Endothelial cell (in vitro differentiated cells): ENCODE measurements around the gene ZNF207. TPM values are rescaled to one million over a fixed set of nuclear protein-coding genes. Genes with fewer than 3 reads are reported as not detected.
A peak's percentile ranks its signal among the peaks of the same experiment; 100 is the strongest.

Experiments used
- microRNA-seq: library from miRNA; unstranded; fragments of <30 nt; microRNA quantifications from one replicate; pipeline ENCODE4, GENCODE V29; 2020; ENCODE audit not compliant: unreplicated experiment
- total RNA-seq: library from RNA; stranded (reverse); fragmentation: NEBNext Ultra II Directional; extraction: Animal tissue kit (Norgen Biotek cat#: 25700); gene quantifications from one replicate; pipeline ENCODE4 v1.2.1, GENCODE V29; 2021; ENCODE audit not compliant: unreplicated experiment

Gene ZNF207
- total RNA-seq, 1 donor from 2014 or later, result 211 TPM

Small RNAs within 50 kb of the gene (microRNA-seq; reads per million reads assigned to microRNA genes)
- 1.3 reads per million, percentile 18 among the genes with 10 or more reads in this experiment for gene MIR632

Other genes with a start within 250 kb of the ZNF207 start
- gene RHOT1, start 207.7 kb upstream of the ZNF207 start, total RNA-seq, result 21.4 TPM
- 1.7 TPM for gene RHBDL3, start 84.3 kb upstream of the ZNF207 start, total RNA-seq
- 19.0 TPM for gene C17orf75, start 8.0 kb upstream of the ZNF207 start, total RNA-seq
- gene PSMD11, start 94.4 kb downstream of the ZNF207 start, total RNA-seq, result 110 TPM
- gene CDK5R1, start 136.8 kb downstream of the ZNF207 start, total RNA-seq, result 2.2 TPM